K562 (cell line): ENCODE measurements around the gene LRRC71.

Experiments
- CTCF ChIP-seq, 3 experiments: IDR thresholded peaks in 2 of 3; conservative IDR thresholded peaks in 1 of 3; 2 replicates each; pipeline ENCODE4 v1.5.1; 2011 to 2012; ENCODE audit warnings: low read length in 3 of 3, mild to moderate bottlenecking in 3 of 3, control low read depth in 2 of 3, improper control_type of control experiment in 1 of 3, inconsistent platforms in 1 of 3, low read depth in 1 of 3, mixed read lengths in 1 of 3, moderate library complexity in 1 of 3; ENCODE audit not compliant: insufficient read depth in 2 of 3
- ESRRA ChIP-seq: fragments of 450-650 bp; IDR thresholded peaks from 2 replicates; pipeline ENCODE4 v1.6.1; 2014; ENCODE audit warnings: low read depth, mild to moderate bottlenecking, moderate library complexity, borderline replicate concordance

- TF ChIP-seq CTCF (IDR thresholded peaks at IDR 0.05 in 2 of 3, conservative IDR thresholded peaks at IDR 0.05 in 1 of 3; ENCODE audit: insufficient read depth in 2 of 3, low read depth in 1 of 3, low read length in 3 of 3), result no peak
- no peak for TF ChIP-seq ESRRA
Observed at GRCh38 chr1:156904187-156904959, 16.1 kb upstream of the LRRC71 start.
